ENCODE data around the gene MAK. TPM values are rescaled to one million over a fixed set of nuclear protein-coding genes. Genes with fewer than 3 reads are reported as not detected.

The MAK gene
- total RNA-seq, 1 experiment from 2014 or later = 0.20 TPM

GRCh38 chr6:10723567-10723881, 114.8 kb downstream of the MAK start:
- Histone ChIP-seq H3K56ac (ENCODE audit: insufficient read length, low read depth, low read length) (no peak overlapping the region), H3K9me3 (ENCODE audit: control insufficient read depth, low read depth, low read length) (no peaks in the 10 kb centered on the region), H2AFZ (ENCODE audit: low read length) (no peak overlapping the region), H4K8ac (replicated peaks; ENCODE audit: insufficient read length, low read depth, low read length) (no peak overlapping the region), H2AK5ac (ENCODE audit: insufficient read length, low read length) (no peak overlapping the region), H2BK120ac (ENCODE audit: low read depth, low read length, poor library complexity, severe bottlenecking) (no peak overlapping the region), H3K4ac (ENCODE audit: low read depth, low read length) (no peak overlapping the region), H3T11ph (ENCODE audit: low read length) (no peak overlapping the region), H4K20me1 (ENCODE audit: control insufficient read depth, insufficient read depth, insufficient read length) (no peaks in the 10 kb centered on the region), H2BK15ac (ENCODE audit: low read depth, low read length) (no peak overlapping the region), H3K79me1 (ENCODE audit: insufficient read depth, low read depth, low read length, poor library complexity, severe bottlenecking) (no peaks in the 10 kb centered on the region), H3K4me2 (ENCODE audit: insufficient read depth, insufficient read length, low read length) (peak overlapping the region; percentile 76), H3K23ac (ENCODE audit: insufficient read length, low read depth, low read length) (no peak overlapping the region), H3K23me2 (ENCODE audit: insufficient read length, low read depth, low read length, poor library complexity, severe bottlenecking) (peaks cover 9% of the 10 kb centered on the region), H2BK20ac (ENCODE audit: low read depth, low read length, poor library complexity, severe bottlenecking) (no peak overlapping the region), H2BK5ac (ENCODE audit: insufficient read length, low read length) (no peak overlapping the region), H3K14ac (ENCODE audit: insufficient read depth, low read length) (no peak overlapping the region), H3K9ac (ENCODE audit: extremely low read depth, insufficient read length, low read length) (peak overlapping the region; percentile 95), H3K4me1 (ENCODE audit: insufficient read depth, low read length) (0 out of 2 replicates have a peak, but pooled peaks cover 2% of the 10 kb centered on the region), H4K5ac (ENCODE audit: insufficient read length, low read depth, low read length) (no peak overlapping the region), H3K18ac (ENCODE audit: insufficient read length, low read depth, low read length) (no peak overlapping the region), H2BK12ac (ENCODE audit: insufficient read length, low read depth, low read length) (no peak overlapping the region), H4K91ac (ENCODE audit: insufficient read length, low read depth, low read length) (no peak overlapping the region), H3K27ac (ENCODE audit: insufficient read length, low read depth, low read length) (peak overlapping the region; percentile 82), H3K27me3 (ENCODE audit: insufficient read depth, low read length) (no peaks in the 10 kb centered on the region), H3K79me2 (ENCODE audit: insufficient read depth, low read length) (no peaks in the 10 kb centered on the region)
- Mint-ChIP-seq H3K27me3 (ENCODE audit: low read depth) (no peaks in the 10 kb centered on the region; the same call in 1 of the 2 replicates), H3K4me3 (peak overlapping the region; percentile 90 to 96), H3K36me3 (ENCODE audit: insufficient read depth in 1 of 3, low read depth in 3 of 3) (peaks cover 10 to 44% (median 38%) of the 10 kb centered on the region in 3 experiments), H3K27ac (peak overlapping the region; percentile 98 to 99 (median 99)), H3K4me1 (peaks cover 19 to 23% of the 10 kb centered on the region in 2 experiments), H3K9me3 (peaks cover 3% of the 10 kb centered on the region in 2 experiments; a peak in 3 of 5 replicates)
- no peak for DNase-seq
- TF ChIP-seq CTCF (conservative IDR thresholded peaks at IDR 0.05) = no peak
- no CpG with 5 or more reads among the region's 7 CpGs for WGBS (ENCODE audit: extremely low coverage, insufficient read length, low lambda C conversion rate)
